HG03432 (cell line): ENCODE results near the gene COPG1.
"Not testable (repeated sequence)": the region's sequence is repeated elsewhere in the genome, so short reads cannot be mapped to it uniquely, and the experiment has no call there.

Experiments
- ATAC-seq: cut with Tn5 transposase; IDR thresholded peaks from one replicate; pipeline ENCODE4 v1.9.1; 2021; ENCODE audit warnings: mild to moderate bottlenecking, moderate library complexity; ENCODE audit not compliant: unreplicated experiment

The COPG1 gene

GRCh38 chr3:129240436-129240835 lies 9.0 kb upstream of the COPG1 start:
- no peak for ATAC-seq

DNA sequence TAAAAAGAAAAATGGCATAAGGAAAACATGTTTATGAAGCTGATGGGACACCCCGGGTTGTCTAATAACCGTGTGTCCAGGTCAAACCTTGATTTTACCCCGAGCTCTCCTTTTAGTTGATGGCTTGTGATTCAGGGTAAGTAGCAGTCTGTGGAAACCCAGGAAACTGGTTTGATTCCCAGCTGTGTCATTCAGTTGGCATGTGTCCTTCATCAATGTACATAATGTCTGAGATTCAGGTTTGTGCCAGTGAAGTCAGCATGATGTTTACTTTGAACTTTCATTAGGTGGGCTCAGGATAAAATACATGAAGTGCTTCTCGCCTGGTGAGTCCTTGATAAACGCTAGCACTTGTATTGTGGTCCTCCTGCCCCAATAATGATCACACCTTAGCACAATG lies 4.3 kb upstream of the COPG1 start:
- no peak for ATAC-seq

DNA sequence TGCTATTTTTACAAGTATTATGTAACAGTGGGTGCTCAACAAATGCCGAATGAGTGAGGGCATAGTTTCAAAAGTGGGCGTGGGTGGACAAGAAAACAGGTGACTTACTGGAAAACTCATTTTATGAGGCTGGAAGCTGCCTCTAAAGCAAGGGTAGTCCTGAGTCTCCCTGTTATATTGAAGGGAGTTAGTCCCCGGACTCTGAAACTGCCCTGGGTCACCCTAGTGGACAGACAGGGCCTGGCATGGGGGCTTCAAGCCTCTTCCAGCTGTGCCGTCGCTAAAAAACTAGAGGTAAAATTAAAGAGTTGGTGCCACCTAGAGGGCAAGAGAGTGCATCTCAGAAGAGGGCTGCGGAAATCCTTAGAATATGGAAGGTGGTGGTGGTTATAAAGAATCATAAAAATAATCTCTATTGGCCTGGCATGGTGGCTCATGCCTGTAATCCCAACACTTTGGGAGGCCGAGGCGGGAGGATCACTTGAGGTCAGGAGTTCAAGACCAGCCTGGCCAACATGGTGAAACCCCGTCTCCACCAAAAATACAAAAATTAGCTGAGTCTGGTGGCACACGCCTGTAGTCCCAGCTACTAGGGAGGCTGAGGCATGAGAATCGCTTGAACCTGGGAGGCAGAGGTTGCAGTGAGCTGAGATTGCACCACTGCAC lies 3.6 kb upstream of the COPG1 start:
- peak; percentile 51 for ATAC-seq

- ATAC-seq = no peak
These were observed 2.8 kb upstream of the COPG1 start for GRCh38 chr3:129246636-129247035.

GRCh38 chr3:129248286-129248979 lies 973 bp upstream of the COPG1 start:
- ATAC-seq = no peak

DNA sequence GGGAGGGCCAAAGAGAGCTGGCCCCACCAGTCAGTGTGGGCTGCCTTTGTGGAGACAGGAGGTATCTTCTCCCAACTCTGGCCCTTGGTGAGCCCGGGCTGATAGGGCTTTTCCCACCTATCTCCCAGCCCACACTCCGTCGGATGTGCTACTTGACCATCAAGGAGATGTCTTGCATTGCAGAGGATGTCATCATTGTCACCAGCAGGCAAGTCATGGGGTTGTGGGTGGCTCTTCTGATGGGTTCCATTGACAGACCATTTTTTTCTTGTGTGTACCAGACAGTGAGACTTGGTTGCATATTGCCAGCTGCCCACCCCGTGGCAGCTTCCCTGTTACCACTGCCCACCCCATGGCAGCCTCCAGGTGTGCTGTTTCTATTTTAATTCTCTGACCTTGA lies 3.3 kb downstream of the COPG1 start:
- no peak for ATAC-seq

- ATAC-seq = no peak
These were observed 5.3 kb downstream of the COPG1 start for GRCh38 chr3:129254536-129255230.

DNA sequence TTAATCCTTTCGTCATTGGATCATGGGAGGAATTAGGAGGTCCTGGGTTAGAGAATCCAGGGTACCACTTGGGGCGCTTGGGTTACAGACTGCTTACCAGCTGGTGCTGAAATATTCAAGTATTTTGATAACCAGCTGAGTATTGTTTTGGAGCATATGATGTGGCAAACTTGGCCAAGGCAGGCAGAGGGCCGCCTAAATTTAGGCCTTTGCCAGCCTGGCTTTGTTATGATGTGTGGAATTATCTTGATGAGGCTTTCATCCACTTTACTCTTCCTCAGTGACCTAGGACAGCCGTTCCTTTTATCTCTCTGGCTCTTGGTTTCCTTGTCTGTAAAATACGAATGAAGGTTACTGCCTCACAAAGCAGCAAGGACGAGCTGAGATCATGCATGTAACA lies 6.9 kb downstream of the COPG1 start:
- no peak for ATAC-seq

GRCh38 chr3:129257609-129258008 lies 8.2 kb downstream of the COPG1 start:
- ATAC-seq = no peak

DNA sequence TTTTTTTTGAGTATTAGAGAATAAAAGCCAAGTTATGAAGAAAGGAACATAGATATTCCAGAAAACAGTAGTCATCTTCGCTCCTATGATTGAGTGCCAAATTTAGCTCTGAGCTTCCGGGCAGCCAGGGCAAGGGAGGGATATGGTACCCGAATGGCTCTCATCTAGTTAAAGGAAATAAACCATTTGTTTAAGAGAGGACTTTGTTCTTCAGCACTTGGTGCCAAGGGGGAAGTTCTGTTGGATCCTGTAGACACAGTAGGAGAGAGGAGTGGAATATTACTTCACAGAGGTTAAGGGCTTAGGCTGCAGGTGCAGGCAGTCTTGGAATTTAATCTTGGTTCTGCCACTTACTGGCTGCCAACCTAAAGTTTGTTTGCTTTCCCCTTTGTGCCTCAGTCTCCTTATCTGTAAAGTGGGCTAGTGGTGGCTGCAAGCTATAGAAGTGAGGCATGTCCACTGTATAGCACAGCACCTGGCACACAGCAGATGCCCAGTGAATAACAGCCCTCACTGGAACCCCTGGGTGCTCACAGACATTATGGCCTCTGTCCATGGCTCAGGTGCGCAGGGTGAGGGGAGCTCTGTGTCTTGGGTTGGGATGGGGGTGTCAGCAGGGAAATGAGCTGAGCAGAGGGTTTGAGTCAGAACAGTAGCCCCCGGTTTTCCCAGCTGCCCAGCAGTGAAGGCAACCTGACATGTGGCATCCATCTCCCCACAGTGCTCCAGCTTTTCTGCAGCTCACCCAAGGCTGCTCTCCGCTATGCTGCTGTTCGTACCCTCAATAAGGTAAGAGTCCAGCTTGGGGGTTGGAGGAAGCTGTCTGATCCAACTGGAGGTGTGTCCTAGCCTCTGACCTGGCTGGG lies 10.4 kb downstream of the COPG1 start:
- ATAC-seq = no peak

DNA sequence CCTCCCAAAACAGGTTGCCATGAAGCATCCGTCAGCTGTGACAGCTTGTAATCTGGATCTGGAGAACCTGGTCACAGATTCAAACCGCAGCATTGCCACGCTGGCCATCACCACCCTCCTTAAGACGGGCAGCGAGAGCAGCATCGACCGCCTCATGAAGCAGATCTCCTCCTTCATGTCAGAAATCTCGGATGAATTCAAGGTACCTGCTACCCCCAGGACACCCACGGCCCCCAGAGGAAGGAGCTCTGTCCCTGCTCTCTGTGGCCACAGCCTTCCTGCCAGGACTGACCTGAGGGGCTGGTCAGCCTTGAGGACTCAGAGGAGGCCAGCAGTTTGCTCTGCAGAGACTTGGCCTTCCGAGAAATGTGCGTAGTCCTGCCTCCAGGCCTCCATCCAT lies 11.2 kb downstream of the COPG1 start:
- ATAC-seq = no peak

- ATAC-seq = no peak
These were observed 12.5 kb downstream of the COPG1 start for GRCh38 chr3:129261894-129262293.

DNA sequence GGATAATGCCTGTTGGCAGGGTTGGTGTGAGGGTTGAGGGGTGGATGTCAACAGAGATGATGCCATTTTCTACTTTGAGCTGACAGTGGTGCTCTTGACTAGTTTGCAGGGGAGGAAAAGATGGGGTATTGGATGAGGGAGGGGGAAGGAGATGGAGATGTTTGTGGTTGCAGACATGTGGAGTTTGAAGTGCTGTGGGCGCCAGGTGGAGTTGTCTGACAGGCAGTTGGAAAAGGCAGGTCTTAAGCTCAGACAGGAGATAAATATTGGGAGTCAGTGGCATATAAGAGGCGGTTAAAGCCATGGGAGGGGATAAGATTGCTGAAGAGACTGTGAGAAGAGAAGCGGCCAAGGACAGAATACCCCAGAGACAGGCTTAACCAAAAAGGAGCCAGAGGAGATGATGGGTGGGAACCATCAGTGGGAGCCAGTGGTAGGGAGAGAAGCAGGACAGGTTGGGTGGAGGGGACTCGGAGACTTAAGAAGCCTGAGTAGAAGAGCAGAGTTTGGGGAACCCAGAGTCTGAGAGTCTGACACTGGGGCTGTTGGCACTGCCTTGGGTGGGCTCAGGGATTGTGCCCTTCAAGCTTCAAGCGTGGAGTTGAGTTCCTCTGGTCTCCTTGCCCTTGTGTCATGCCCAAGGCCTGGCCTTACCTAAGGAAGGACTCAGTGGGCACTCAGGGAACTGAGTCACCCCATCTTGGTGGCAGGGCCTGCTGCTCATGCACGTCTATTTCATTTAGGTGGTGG lies 13.9 kb downstream of the COPG1 start:
- ATAC-seq = no peak

- not testable (repeated sequence) for ATAC-seq
These were observed 15.6 kb downstream of the COPG1 start for GRCh38 chr3:129264994-129265393.

GRCh38 chr3:129266651-129267050 lies 17.2 kb downstream of the COPG1 start:
- no peak for ATAC-seq

DNA sequence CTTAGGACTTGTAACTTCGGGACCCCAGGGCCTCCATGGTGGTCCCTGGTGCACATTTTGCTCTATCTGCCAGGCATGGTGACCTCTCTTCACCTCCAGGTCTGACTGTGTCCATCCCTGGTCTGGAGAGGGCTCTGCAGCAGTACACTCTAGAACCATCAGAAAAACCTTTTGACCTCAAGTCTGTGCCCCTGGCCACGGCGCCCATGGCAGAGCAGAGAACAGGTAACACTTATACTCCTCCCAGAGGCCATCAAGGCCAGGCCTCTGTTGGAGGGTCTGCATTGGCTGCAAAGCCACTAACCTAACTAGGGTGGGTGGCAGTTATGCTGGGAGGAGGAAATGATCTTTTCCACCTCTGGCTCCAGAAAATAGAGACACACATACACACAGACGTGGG lies 19.0 kb downstream of the COPG1 start:
- no peak for ATAC-seq

DNA sequence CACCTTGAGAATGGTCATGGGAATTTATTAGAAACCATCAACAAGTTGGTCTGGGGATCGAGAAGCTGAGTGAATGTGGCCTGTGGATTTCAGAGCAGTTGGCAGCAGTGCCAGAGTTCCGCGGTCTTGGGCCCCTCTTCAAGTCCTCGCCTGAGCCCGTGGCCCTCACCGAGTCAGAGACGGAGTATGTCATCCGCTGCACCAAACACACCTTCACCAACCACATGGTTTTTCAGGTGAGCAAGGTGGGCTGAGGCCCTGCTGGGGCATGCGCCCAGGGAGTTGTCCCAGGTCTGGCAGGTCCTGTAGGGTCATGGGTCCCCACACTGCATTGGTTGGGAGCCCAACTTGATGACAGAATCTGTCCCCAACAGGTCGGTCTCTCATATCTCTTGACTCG lies 22.3 kb downstream of the COPG1 start:
- no peak for ATAC-seq

GRCh38 chr3:129276385-129276784 lies 27.0 kb downstream of the COPG1 start:
- peak; percentile 84 for ATAC-seq

- no peak for ATAC-seq
These were observed 28.4 kb downstream of the COPG1 start for GRCh38 chr3:129277829-129278271.

DNA sequence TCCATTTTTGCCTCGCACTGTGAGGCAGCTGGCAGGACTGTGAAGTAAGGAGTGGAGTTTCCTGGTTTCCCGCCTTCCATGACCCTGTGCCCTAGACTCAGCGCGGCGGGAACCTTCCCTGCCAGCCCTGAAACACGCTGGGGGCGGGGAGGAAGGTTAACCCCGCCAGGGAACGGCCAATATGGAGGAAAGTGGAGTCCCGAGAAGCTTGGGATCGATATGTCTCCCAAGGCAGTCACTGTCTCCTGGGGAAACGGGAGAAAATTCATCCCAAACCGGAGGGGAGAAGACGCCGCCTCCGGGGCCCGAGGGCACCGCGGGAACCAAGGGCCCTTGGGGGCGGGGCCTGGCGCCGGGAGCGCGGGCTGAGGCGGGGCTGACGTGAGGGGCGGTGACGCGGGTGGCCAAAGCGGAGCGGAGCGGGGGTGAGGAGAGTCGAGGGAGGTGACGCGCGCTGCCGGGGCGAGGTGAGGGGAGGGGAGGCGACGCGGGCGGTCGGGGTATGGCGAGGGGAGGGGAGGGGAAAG lies 29.1 kb downstream of the COPG1 start, which contains the start of gene HMCES:
Gene HMCES (plus strand): TSS at position 432 of the 527 bp plus-strand sequence. CDS start 863 bp downstream, outside the sequence.
- ATAC-seq = peak; percentile 55
